K562 (cell line): ENCODE results near the gene GJA10. TPM values are rescaled to one million over a fixed set of nuclear protein-coding genes. Genes with fewer than 3 reads are reported as not detected.

Experiments used
- ATAC-seq: fragments of 200-7000 bp; cut with Tn5 transposase; 3 replicates; pipeline ENCODE4 v1.9.1; 2020; ENCODE audit warnings: moderate library complexity
- BruUV-seq: library from RNA; stranded (reverse); fragments of 400-500 nt; replicated peaks from 2 replicates; lab custom pipeline; 2021; lab: Mats Ljungman, UMichigan
- CTCF ChIA-PET: fragments of 300-600 bp; formaldehyde crosslinking; extraction: SDS; loops from one replicate; lab custom pipeline; 2021; ENCODE audit warnings: low intra/inter-chr PET ratio; lab: Yijun Ruan, JAX
- POLR2A ChIA-PET: fragments of 300-600, 350-650 bp; sonication (Branson Sonifier 250); formaldehyde crosslinking; extraction: SDS; loops from one replicate; lab custom pipeline; 2021; ENCODE audit warnings: antibody characterized with exemption, inconsistent platforms; lab: Yijun Ruan, JAX
- DNase-seq, 4 experiments: peaks; one replicate each; pipeline versions ENCODE4 v3.0.0 to v3.0.0-alpha.2; 2011 to 2018; ENCODE audit warnings: low spot score in 3 of 4, mixed read lengths in 3 of 4; ENCODE audit errors: extremely low read depth in 1 of 4
- FAIRE-seq: peaks from 2 replicates; lab custom pipeline; 2011; peaks lifted over from hg19 to GRCh38; lab: Jason Lieb, UNC
- H2AFZ ChIP-seq: 2 replicates; pipeline ENCODE4 v1.6.0; 2011; ENCODE audit warnings: low read depth, low read length, control low read depth, inconsistent platforms
- H3K27ac ChIP-seq: fragments of 200-600 bp; 3 replicates; pipeline ENCODE4 v1.8.0; 2011; ENCODE audit warnings: low read depth, mild to moderate bottlenecking, control low read depth, inconsistent platforms, low read length, moderate library complexity, mixed read lengths; ENCODE audit errors: extremely low read depth
- H3K27me3 ChIP-seq, 2 experiments: fragments of 300-600 bp in 1 of 2; 2 replicates in 1 of 2; 3 replicates in 1 of 2; pipeline versions ENCODE4 v1.6.0 to v1.8.0; 2011; ENCODE audit warnings: inconsistent platforms in 2 of 2, low read length in 2 of 2, mild to moderate bottlenecking in 1 of 2, mixed read lengths in 1 of 2, moderate library complexity in 1 of 2; ENCODE audit not compliant: control insufficient read depth in 2 of 2, insufficient read depth in 2 of 2
- H3K36me3 ChIP-seq: fragments of 300-600 bp; 3 replicates; pipeline ENCODE4 v1.8.0; 2011; ENCODE audit warnings: mild to moderate bottlenecking, low read length, inconsistent platforms; ENCODE audit not compliant: control insufficient read depth, insufficient read depth
- H3K4me1 ChIP-seq, 2 experiments: fragments of 200-600 bp in 1 of 2; replicated peaks in 1 of 2; 2 replicates in 1 of 2; 3 replicates in 1 of 2; pipeline versions ENCODE4 v1.5.1 to v1.8.0; 2011; ENCODE audit warnings: inconsistent platforms in 2 of 2, low read length in 2 of 2, mild to moderate bottlenecking in 1 of 2, mixed read lengths in 1 of 2, moderate library complexity in 1 of 2; ENCODE audit not compliant: control insufficient read depth in 2 of 2, insufficient read depth in 2 of 2
- H3K4me2 ChIP-seq: 2 replicates; pipeline ENCODE4 v1.6.1; 2011; ENCODE audit warnings: low read length, control low read depth, inconsistent platforms, mixed read lengths; ENCODE audit not compliant: insufficient read depth
- H3K4me3 ChIP-seq: fragments of 200-600 bp; sonication (generic), shearing (Covaris generic); 2 replicates; pipeline ENCODE4 v1.5.1; 2016; ENCODE audit warnings: control low read depth, inconsistent platforms
- H3K79me2 ChIP-seq: fragments of 200-600 bp; 3 replicates; pipeline ENCODE4 v1.8.0; 2011; ENCODE audit warnings: low read length, inconsistent platforms; ENCODE audit not compliant: control insufficient read depth, insufficient read depth
- H3K9ac ChIP-seq, 2 experiments: 2 replicates each; pipeline versions ENCODE4 v1.6.0 to v1.6.1; 2011; ENCODE audit warnings: low read depth in 2 of 2, low read length in 2 of 2, control low read depth in 1 of 2, inconsistent platforms in 1 of 2, mild to moderate bottlenecking in 1 of 2, mixed read lengths in 1 of 2; ENCODE audit not compliant: insufficient read depth in 1 of 2
- H3K9me1 ChIP-seq: one replicate; pipeline ENCODE4 v1.6.0; 2011; ENCODE audit warnings: inconsistent platforms, mild to moderate bottlenecking, low read length, moderate library complexity; ENCODE audit not compliant: control insufficient read depth, insufficient read depth
- H3K9me3 ChIP-seq: replicated peaks from 2 replicates; pipeline ENCODE4 v1.5.1; 2011; ENCODE audit warnings: low read depth, low read length, inconsistent platforms; ENCODE audit not compliant: control insufficient read depth, insufficient read depth
- H4K20me1 ChIP-seq: replicated peaks from 2 replicates; pipeline ENCODE4 v1.6.1; 2011; ENCODE audit warnings: low read length, inconsistent platforms, mixed read lengths; ENCODE audit not compliant: control insufficient read depth, insufficient read depth
- CC2D1A ChIP-seq: fragments of 450-650 bp; IDR thresholded peaks from 2 replicates; pipeline ENCODE4 v1.6.1; 2017; ENCODE audit warnings: mild to moderate bottlenecking
- CHD4 ChIP-seq: fragments of 200-600 bp; sonication (generic); IDR thresholded peaks from 3 replicates; pipeline ENCODE4 v1.6.1; 2012; ENCODE audit warnings: low read depth, mild to moderate bottlenecking, mixed read lengths, low read length, inconsistent platforms; ENCODE audit not compliant: insufficient read depth, insufficient replicate concordance, poor library complexity, severe bottlenecking
- CREB1 ChIP-seq, 2 experiments: sonication (generic) in 1 of 2; formaldehyde crosslinking in 1 of 2; IDR thresholded peaks; 2 replicates each; pipeline versions ENCODE4 v1.6.1 to v1.8.0; 2012 to 2022; ENCODE audit warnings: inconsistent platforms in 1 of 2, mild to moderate bottlenecking in 1 of 2, missing genetic modification reagents in 1 of 2, moderate library complexity in 1 of 2
- HDAC6 ChIP-seq: IDR thresholded peaks from 2 replicates; pipeline ENCODE4 v1.6.1; 2012; ENCODE audit warnings: low read depth, mild to moderate bottlenecking, control low read depth, inconsistent platforms, low read length, moderate library complexity
- HNRNPLL ChIP-seq: fragments of 200-400 bp; formaldehyde crosslinking; IDR thresholded peaks from 2 replicates; pipeline ENCODE4 v1.6.1; 2017; ENCODE audit warnings: low read length, low read depth, mild to moderate bottlenecking; ENCODE audit not compliant: poor library complexity, severe bottlenecking
- KLF1 ChIP-seq: fragments of 450-650 bp; IDR thresholded peaks from 2 replicates; pipeline ENCODE4 v1.6.1; 2016; ENCODE audit warnings: missing genetic modification characterization, missing compliant biosample characterization
- NR4A1 ChIP-seq, 2 experiments: fragments of 250-450 bp in 1 of 2; fragments of 450-650 bp in 1 of 2; sonication (Bioruptor Pico) in 1 of 2; IDR thresholded peaks; 2 replicates each; pipeline versions ENCODE4 v1.4.0 to v1.6.1; 2016 to 2020; ENCODE audit warnings: mild to moderate bottlenecking in 2 of 2, missing compliant biosample characterization in 1 of 2, missing genetic modification characterization in 1 of 2, moderate library complexity in 1 of 2
- SP1 ChIP-seq: sonication (generic); formaldehyde crosslinking; IDR thresholded peaks from 2 replicates; pipeline ENCODE4 v1.8.1; 2022; ENCODE audit warnings: mild to moderate bottlenecking, missing genetic modification reagents
- SRSF9 ChIP-seq: fragments of 200-400 bp; formaldehyde crosslinking; IDR thresholded peaks from 2 replicates; pipeline ENCODE4 v1.6.1; 2017; ENCODE audit warnings: low read depth, low read length, borderline replicate concordance
- ZNF224 ChIP-seq: sonication (generic); formaldehyde crosslinking; IDR thresholded peaks from 2 replicates; pipeline ENCODE4 v1.8.0; 2022; ENCODE audit warnings: mild to moderate bottlenecking, missing genetic modification reagents
- ZNF41 ChIP-seq: fragments of 250-450 bp; sonication (Bioruptor Pico); conservative IDR thresholded peaks from 2 replicates; pipeline ENCODE4 v1.4.0; 2020; ENCODE audit warnings: mild to moderate bottlenecking
- WGBS: fragments of 100-300 bp; shearing (Covaris generic); methylation state at CpG from one replicate; pipeline ENCODE4 v1.1.6; 2016; ENCODE audit warnings: low coverage, mixed read lengths; ENCODE audit not compliant: insufficient coverage; ENCODE audit errors: missing lambda C conversion rate; 5-methylcytosine and 5-hydroxymethylcytosine counted together
- in situ Hi-C: fragments of 300-500 bp; cut with MboI; formaldehyde crosslinking; loops from 4 replicates; pipeline ENCODE4 v1.15.0; 2018; ENCODE audit warnings: inconsistent platforms, mixed read lengths
- intact Hi-C: fragments of 100-400 bp; cut with micrococcal nuclease; formaldehyde crosslinking; loops from 2 replicates; pipeline ENCODE4 v1.14.2; 2022
- polyA plus RNA-seq, 8 experiments: library from polyadenylated mRNA; depleted of rRNA in 4 of 8; stranded (reverse) in 5 of 8; unstranded in 3 of 8; fragments of >200 nt; fragmentation: Nextera tagmentation in 2 of 8; fragmentation: Illumina TruSeq in 1 of 8; extraction: Ambion mirVana in 2 of 8; extraction: Trizol in 1 of 8; gene quantifications; 2 replicates each; pipeline versions ENCODE4 v1.2.1 to v1.2.3, GENCODE V29; 2011 to 2014; ENCODE audit warnings: inconsistent platforms in 1 of 8, missing spikeins in 1 of 8
- total RNA-seq, 7 experiments: library from RNA; depleted of rRNA in 6 of 7; stranded (reverse); fragments of >200 nt in 6 of 7; fragmentation: Illumina TruSeq in 2 of 7; extraction: Trizol in 2 of 7; gene quantifications; 2 replicates each; pipeline versions ENCODE4 v1.2.1 to v1.2.3, GENCODE V29; 2011 to 2021; ENCODE audit warnings: low replicate concordance in 1 of 7

Gene GJA10
- total and polyA plus RNA-seq, 9 of the 15 experiments (the other 6 are each of a cell fraction or from before 2014, with no cell fraction given) = not detected

DNA sequence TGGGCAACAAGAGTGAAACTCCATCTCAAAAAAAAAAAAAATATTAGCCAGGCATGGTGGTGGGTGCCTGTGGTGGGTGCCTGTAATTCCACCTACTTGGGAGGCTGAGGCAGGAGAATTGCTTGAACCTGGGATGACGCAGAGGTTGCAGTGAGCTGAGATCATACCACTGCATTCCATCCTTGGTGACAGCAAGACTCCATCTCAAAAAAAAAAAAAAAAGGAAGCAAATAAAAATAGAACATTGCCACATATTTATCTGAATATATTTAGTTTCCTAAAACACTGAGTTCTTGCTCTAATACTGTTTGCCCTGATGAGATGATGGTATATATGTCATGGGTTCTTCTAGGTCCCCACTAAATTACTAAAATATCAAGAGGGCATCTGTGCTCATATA lies 36.2 kb upstream of the GJA10 start:
- ChIA-PET CTCF (no interaction called here), POLR2A (no interaction called here)
- BruUV-seq = no TSS peak
- H3K27ac ChIP-seq = no peak overlapping the region
- H3K4me2 ChIP-seq = no peak overlapping the region
- ATAC-seq (no peak), DNase-seq (no peak), FAIRE-seq (no peak)
- no peak overlapping the region for H3K9ac ChIP-seq
- no peaks in the 10 kb centered on the region for H4K20me1 ChIP-seq
- no peak overlapping the region for H3K4me3 ChIP-seq
- no peaks in the 10 kb centered on the region for H3K27me3 ChIP-seq
- peaks cover 85% of the 10 kb centered on the region for H3K36me3 ChIP-seq
- H3K9me3 ChIP-seq = no peaks in the 10 kb centered on the region; the same call in 1 of the 2 replicates
- no peaks in the 10 kb centered on the region for H3K9me1 ChIP-seq
- 100% methylated on average over 1 of the region's 1 CpG for WGBS
- H3K79me2 ChIP-seq = no peaks in the 10 kb centered on the region
- intact Hi-C loops = no loop called here
- no peaks in the 10 kb centered on the region for H3K4me1 ChIP-seq
- H2AFZ ChIP-seq = no peak overlapping the region
- no peak for TF ChIP-seq ZNF41 (CRISPR knock-in tag)
- in situ Hi-C loops = no loop called here

- Histone ChIP-seq H2AFZ (no peak overlapping the region), H3K4me3 (no peak overlapping the region), H3K9me3 (peaks cover 5% of the 10 kb centered on the region), H3K4me2 (no peak overlapping the region), H3K36me3 (peaks cover 84% of the 10 kb centered on the region), H3K9ac (no peak overlapping the region), H3K79me2 (no peaks in the 10 kb centered on the region), H3K9me1 (no peaks in the 10 kb centered on the region), H4K20me1 (no peaks in the 10 kb centered on the region), H3K27ac (no peak overlapping the region), H3K4me1 (no peaks in the 10 kb centered on the region), H3K27me3 (no peaks in the 10 kb centered on the region)
- POLR2A ChIA-PET = no interaction called here
- intact Hi-C loops (no loop called here), in situ Hi-C loops (no loop called here)
- ATAC-seq = no peak
- 94% methylated on average over 4 of the region's 4 CpGs for WGBS
- CTCF ChIA-PET = no interaction called here
- TF ChIP-seq KLF1 (no peak), CREB1 (IDR thresholded peaks at IDR 0.05) (no peak), CREB1 (CRISPR knock-in tag; IDR thresholded peaks at IDR 0.05) (no peak), NR4A1 (CRISPR knock-in tag; IDR thresholded peaks at IDR 0.05) (no peak), NR4A1 (tag; IDR thresholded peaks at IDR 0.05) (no peak), SP1 (CRISPR knock-in tag) (no peak), HNRNPLL (no peak), CC2D1A (no peak), CHD4 (no peak), HDAC6 (no peak), ZNF224 (no peak), SRSF9 (no peak)
- no TSS peak for BruUV-seq
- DNase-seq = no peak
- no peak for FAIRE-seq
Observed at GRCh38 chr6:89859744-89860143, 34.5 kb upstream of the GJA10 start.
